Suppressor macrophage (primary cell): ENCODE data around the gene ODR4.
"Not testable (repeated sequence)": the region's sequence is repeated elsewhere in the genome, so short reads cannot be mapped to it uniquely, and the experiment has no call there.

Experiments
- DNase-seq, 4 experiments: peaks; one replicate each; pipeline ENCODE4 v3.0.0-alpha.2; 2020 to 2022

ODR4 gene

GRCh38 chr1:186421446-186421845 is 45.8 kb downstream of the ODR4 start:
- DNase-seq, result no peak

- no peak for DNase-seq
These were observed 48.9 kb downstream of the ODR4 start for GRCh38 chr1:186424539-186424938.

DNA sequence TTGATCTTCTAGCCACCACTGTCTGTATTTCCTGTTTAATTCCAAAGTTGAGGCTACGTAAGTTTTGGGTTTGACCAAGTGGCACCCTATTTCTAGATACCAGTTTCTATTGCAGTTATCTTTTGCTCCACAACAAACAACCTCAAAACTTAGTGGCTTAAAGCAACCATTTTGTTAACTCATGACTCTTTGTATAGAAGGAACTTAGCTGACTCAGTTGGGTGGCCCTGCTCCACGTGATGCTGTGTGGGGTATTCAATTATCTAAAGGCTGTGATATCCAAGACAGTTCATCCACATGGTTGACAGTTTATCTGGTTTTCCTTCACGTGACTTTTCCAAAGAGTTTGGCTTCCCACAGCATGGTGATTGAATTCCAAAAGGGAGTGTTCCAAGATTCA is 50.5 kb downstream of the ODR4 start:
- DNase-seq, result no peak

GRCh38 chr1:186429017-186429416 is 53.4 kb downstream of the ODR4 start:
- peak in 3 of 4 experiments; percentile 14 to 37 (median 26) for DNase-seq

DNA sequence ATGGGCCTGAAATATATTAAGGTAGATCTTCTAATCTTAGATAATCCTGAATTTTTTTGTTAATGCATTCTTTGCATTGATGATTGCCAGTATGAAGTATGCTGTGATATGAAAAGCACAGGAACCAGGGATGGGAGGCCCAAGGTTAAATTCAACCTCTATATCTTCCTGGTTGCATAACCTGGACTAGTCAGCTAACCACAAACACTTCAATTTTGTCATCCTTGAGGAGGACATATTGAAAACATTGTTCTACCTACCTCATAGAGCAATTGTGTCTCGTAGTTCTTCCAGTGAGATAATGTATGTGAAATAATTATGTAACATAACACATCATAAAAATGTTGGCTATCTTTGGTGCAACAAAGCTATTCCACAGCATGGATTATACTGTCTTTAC is 59.7 kb downstream of the ODR4 start:
- no peak for DNase-seq

DNA sequence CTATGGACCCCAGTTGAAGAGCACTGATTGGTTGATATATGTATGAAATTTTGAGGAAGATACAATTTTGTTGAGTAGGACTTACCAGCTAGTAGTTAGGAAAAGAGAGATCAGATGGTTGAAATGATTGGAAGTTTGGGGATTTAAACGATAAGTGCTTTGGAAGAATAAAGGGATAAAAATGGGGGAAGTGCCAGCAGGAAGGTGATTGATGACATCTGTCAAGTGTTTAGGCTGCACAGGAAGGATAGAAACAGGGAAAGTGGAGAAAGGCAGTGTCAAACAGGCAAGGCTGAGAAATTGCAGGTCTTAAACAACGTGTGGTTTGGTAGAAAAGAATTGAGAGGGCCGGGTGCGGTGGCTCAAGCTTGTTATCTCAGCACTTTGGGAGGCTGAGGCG is 62.9 kb downstream of the ODR4 start:
- DNase-seq, result no peak

- DNase-seq, result no peak
These were observed 64.9 kb downstream of the ODR4 start for GRCh38 chr1:186440584-186440983.

DNA sequence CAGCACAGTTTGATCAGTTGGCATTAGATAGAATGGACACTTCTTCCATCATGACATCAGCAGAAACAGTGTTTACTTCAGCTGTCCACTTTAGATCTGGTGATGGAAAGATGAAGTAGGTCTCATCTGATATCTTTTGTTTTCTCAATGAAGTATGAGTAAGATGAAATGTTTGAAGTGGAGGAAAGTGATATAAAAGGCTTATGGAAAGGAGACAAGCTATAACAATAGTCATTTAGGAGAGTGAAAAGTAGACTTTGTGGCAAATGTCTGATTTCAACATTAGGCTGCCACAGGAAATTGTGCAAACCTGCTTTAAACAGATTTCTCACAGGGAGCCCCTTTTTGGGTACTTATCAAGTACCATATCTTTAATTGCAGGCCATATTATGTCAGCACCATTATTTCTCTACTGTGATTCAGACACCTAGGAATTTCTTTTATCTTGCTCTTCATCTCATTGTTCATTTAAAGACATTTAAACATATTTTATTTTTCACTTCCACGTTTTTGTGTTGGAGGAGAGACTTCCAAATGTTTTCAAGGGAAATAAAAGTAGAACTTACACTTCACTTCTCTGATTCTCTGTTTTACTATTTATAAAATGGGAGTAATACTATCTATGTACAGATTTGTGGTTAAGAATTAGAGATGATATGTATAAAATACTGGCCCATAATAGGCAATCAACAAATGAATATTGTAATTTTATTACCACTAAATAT is 67.2 kb downstream of the ODR4 start:
- DNase-seq, result peak in 3 of 4 experiments; percentile 5 to 35 (median 30)

DNA sequence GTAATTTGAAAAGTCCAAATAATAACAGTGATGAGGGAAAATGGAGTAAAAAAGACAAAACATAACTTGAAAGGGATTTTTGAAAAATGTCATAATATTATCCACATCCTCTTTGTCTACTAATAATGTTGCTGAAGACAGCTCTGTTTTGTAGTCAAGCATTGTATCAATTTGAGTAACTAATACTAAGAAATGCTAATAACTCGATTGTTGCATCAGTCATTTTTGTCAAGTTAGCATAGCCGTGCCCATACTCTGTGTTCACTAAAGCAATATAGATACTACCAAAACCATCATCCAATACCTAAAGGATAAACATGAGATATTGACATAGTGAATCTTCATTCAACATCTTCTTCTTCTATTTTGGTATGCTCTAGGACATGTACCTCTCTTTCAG is 68.0 kb downstream of the ODR4 start:
- no peak for DNase-seq

DNA sequence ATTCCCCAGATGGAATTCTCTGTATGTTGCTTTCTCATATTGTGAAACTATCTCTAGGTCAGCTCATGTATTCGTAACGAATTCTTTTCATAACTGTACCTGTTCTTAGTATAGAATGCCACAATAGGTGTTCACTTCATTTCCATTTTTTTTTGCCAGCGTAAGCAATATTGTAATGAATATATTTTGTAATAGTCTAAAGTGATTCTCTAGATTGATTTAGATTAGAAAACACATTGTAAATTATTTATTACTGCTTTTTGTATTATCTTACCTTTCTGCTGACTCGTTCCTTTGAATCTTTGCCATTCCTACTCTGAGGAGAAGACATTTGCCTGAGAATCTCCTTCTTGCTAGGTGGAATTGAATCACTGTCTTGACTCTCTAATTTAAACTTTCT is 70.5 kb downstream of the ODR4 start:
- no peak for DNase-seq

DNA sequence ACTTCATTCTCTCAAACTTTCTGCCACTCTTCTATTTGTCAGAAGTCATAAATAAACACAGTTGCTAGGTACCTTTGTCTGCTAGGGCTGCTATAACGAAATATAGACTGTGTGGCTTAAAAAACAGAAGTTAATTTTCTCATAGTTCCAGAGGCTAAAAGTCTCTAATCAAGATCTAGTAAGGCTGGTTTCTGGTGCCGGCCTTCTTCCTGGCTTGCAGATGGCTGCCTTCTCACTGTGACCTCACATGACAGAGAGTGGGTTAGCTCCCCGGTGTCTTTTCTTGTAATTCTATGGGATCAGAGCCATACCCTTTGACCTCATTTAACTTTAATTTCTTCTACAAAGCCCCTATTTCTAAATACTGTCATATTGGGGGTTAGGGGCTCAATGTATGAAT is 79.3 kb downstream of the ODR4 start:
- DNase-seq, result peak; percentile 10 to 37 (median 30)

DNA sequence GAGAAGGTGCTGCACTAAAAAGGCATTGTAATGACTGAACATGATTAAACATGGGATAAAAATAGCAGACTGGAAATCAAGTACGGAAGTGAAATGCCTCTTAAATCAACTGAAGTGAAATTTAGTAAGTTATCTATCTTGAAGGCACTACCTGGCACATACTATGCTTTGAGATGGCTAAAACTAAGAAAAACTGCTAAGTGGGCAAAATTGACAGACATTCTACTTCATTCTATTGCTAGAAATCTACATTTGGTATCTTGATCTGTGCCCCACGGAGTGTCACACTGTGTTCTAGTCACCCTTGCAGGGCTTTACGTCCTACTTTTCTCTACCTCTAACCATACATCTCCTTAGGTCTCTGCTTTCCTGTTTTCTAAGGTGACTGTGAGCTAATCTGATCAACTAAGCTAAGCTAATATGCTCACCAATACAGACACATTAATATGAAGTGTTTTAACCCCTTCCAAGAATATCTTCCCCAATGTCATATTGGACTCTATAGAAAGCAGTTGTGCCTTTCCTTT is 81.2 kb downstream of the ODR4 start:
- no peak for DNase-seq

- not testable (repeated sequence) for DNase-seq
These were observed 83.5 kb downstream of the ODR4 start for GRCh38 chr1:186459161-186459560.

- no peak for DNase-seq
These were observed 85.4 kb downstream of the ODR4 start, which contains the start of gene PDC for GRCh38 chr1:186461014-186461413. Gene PDC (minus strand): TSS chr1:186461114. CDS start chr1:186449459, 11,655 bp downstream.

DNA sequence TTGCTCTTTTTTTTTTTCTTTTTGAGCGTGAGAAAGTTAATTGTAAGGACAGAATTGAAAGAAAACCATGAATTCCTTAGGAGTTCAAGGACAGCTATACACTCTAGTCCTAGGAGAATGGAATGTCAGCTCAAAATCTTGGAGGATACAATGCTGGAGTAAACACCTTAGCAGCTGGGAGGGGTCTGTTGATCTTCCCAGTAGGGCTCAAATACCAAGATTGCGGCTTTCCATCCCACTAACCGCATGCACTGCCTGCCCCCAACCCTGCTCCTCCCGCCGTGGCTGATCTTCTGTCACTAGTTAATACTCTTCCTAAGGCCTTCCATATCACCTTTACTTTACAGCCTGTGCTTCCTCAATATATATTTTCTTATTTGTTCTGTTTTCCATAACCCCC is 87.9 kb downstream of the ODR4 start:
- DNase-seq, result no peak

GRCh38 chr1:186463926-186464325 is 88.3 kb downstream of the ODR4 start:
- no peak for DNase-seq

DNA sequence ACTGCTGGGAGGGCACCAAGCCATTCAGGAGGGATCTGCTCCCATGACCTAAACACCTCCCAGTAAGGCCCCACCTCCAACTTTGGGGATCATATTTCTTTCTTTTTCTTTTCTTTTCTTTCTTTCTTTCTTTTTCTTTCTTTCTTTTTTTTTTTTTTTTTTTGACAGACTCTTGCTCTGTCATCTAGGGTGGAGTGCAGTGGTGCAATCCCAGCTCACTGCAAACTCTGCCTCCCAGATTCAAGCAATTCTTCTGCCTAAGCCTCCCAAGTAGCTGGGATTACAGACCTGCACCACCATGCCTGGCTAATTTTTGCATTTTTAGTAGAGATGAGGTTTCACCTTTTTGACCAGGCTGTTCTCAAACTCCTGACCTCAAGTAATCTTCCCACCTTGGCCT is 89.9 kb downstream of the ODR4 start:
- DNase-seq, result not testable (repeated sequence)

- DNase-seq, result no peak
These were observed 90.3 kb downstream of the ODR4 start for GRCh38 chr1:186465946-186466345.
